ENCODE results near the gene ATP5PO.

DNA sequence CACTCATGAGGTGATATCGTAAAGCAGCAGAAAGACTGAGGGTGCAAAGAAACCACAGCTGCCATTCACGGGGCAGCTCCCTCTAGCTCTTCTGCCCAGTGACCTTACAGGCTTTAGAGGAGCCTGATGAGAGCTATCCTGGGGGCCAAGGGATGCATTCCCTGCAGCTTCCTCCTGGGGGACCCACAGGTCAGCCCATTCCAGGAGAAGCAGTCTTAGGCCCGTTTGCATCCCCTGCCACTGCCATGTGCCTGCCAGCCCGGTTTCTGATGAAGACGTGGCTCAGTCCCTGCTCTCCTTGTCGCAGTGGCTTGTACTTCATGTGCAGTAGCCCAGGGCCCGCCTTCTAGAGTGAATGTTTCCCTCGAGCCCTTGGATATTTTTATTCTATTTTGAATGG is 22.8 kb downstream of the ATP5PO start:
- TF ChIP-seq, protein P1, sequence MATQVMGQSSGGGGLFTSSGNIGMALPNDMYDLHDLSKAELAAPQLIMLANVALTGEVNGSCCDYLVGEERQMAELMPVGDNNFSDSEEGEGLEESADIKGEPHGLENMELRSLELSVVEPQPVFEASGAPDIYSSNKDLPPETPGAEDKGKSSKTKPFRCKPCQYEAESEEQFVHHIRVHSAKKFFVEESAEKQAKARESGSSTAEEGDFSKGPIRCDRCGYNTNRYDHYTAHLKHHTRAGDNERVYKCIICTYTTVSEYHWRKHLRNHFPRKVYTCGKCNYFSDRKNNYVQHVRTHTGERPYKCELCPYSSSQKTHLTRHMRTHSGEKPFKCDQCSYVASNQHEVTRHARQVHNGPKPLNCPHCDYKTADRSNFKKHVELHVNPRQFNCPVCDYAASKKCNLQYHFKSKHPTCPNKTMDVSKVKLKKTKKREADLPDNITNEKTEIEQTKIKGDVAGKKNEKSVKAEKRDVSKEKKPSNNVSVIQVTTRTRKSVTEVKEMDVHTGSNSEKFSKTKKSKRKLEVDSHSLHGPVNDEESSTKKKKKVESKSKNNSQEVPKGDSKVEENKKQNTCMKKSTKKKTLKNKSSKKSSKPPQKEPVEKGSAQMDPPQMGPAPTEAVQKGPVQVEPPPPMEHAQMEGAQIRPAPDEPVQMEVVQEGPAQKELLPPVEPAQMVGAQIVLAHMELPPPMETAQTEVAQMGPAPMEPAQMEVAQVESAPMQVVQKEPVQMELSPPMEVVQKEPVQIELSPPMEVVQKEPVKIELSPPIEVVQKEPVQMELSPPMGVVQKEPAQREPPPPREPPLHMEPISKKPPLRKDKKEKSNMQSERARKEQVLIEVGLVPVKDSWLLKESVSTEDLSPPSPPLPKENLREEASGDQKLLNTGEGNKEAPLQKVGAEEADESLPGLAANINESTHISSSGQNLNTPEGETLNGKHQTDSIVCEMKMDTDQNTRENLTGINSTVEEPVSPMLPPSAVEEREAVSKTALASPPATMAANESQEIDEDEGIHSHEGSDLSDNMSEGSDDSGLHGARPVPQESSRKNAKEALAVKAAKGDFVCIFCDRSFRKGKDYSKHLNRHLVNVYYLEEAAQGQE (IDR thresholded peaks at IDR 0.05; ENCODE audit: insufficient read depth in 1 of 2, low read depth in 2 of 2, low read length in 1 of 2) = no peak
- TF ChIP-seq, protein P2, sequence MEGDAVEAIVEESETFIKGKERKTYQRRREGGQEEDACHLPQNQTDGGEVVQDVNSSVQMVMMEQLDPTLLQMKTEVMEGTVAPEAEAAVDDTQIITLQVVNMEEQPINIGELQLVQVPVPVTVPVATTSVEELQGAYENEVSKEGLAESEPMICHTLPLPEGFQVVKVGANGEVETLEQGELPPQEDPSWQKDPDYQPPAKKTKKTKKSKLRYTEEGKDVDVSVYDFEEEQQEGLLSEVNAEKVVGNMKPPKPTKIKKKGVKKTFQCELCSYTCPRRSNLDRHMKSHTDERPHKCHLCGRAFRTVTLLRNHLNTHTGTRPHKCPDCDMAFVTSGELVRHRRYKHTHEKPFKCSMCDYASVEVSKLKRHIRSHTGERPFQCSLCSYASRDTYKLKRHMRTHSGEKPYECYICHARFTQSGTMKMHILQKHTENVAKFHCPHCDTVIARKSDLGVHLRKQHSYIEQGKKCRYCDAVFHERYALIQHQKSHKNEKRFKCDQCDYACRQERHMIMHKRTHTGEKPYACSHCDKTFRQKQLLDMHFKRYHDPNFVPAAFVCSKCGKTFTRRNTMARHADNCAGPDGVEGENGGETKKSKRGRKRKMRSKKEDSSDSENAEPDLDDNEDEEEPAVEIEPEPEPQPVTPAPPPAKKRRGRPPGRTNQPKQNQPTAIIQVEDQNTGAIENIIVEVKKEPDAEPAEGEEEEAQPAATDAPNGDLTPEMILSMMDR (IDR thresholded peaks at IDR 0.05) = no peak
